SK-MEL-5 (cell line): ENCODE results near the gene SLC34A1. TPM values are rescaled to one million over a fixed set of nuclear protein-coding genes. Genes with fewer than 3 reads are reported as not detected.

ENCODE experiments used
- DNase-seq: peaks from one replicate; pipeline ENCODE4 v3.0.0-alpha.2; 2016; ENCODE audit warnings: low read depth, low spot score
- in situ Hi-C: cut with HindIII; loops from 2 replicates; pipeline ENCODE4 v1.10.0; 2016; ENCODE audit warnings: low sequenced_read_pairs, high pct_unique_total_duplicates, low pct_unique_long_range_greater_than_20kb
- total RNA-seq: library from RNA; depleted of rRNA; stranded (reverse); fragments of >200 nt; shearing (Covaris generic); gene quantifications from 2 replicates; pipeline ENCODE4 v1.2.3, GENCODE V29; 2014; rRNA removed

Gene SLC34A1
- total RNA-seq, 1 experiment from 2014 or later = 0.16 TPM

DNA sequence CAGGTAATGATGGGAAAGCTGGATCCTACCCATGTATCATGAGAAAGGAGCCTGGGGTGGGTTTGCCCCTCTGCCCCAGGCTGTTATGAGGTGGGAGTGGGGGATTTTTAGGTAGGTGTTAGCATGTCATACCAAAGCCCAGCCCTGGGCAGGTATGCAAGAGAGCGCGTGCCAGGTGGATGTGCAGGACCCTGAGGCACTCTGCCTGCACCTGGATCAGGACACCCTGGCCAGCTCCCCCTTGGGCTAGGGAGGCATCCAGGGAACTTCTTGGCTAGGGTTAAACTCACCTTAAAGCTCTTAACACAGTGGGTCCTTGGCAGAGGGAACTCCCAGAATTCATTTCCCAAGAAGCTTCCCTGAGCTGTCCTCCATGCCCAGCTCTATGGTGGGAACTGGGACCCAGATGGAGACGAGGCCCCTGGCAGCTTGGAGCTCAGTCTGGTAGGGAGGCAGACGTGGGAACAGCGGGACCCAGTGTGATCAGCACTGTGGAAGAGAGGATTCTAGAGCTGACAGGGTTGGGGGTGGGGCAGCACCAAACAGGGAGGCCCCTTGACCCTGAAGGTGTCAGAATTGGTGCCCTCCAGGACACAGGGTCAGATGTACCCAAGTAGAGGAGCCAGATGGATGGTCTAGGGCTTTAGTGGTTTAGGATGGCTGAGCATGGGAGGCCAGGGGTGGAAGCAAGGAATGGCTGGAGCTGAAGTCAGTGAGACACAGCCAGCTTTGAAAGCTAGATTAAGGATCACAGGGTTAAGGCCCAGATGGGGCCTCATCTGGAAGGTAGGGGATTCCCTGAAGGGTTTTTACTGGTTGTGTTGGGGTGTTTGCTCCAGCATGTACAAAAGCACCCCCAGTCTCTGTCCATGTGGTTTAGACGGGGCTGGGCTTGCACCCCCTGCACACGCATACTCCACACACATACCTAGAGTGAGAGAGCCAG lies 60.1 kb downstream of the SLC34A1 start:
- DNase-seq = no peak
- in situ Hi-C loops = no loop called here

DNA sequence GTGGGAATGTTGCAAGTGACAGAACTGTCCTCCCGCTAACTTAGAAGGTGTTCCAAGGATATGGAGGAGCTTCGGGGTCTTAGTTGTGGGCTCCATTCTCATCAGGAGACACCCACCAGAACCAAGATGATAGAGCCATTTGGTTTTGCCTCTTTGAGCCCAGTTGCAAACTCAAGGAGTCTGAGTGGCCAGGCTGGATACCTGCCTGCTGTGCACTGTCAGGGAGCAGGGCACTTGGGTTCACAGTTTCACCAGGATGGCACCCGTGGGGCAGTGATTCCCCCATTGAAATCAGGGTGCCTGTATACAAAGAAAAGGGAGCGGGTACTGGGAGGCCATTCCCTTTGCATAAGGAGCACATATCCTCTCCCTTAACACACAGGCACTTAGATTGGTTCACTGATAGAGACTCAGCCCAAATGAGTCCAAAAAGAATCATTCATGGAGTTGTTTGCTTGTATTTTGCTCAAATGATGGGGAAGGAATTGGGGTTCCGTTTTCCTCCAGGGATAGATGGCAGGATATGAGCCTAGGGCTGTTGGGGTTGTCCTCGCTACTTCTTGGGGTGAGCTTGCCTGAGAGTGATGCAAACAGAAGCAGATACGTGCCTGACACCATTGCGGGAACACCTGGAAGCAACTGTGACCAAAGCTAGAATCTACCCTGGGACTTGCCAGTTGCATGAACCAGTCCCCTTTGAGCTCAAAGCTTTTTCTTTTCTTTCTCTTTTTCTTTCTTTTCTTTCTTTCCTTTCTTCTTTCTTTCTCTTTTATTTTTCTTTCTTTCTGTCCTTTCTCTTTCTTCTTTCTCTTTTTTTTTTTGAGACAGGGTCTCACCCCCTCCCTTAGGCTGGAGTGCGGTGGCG lies 61.0 kb downstream of the SLC34A1 start:
- in situ Hi-C loops = no loop called here
- no peak for DNase-seq

DNA sequence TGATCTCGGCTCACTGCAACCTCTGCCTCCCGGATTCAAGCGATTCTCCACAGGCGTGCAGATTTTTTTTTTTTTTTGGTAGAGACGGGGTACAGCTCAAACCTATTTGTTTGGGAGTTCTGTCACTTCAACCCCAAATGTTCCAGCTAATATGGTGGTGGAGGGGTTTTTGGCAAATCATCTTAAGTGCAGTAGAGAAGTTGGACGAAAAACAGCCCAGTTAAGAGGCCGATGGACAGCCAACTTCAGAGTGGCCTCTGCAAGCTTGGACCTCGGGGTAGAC lies 61.6 kb downstream of the SLC34A1 start:
- DNase-seq = no peak
- in situ Hi-C loops = no loop called here

DNA sequence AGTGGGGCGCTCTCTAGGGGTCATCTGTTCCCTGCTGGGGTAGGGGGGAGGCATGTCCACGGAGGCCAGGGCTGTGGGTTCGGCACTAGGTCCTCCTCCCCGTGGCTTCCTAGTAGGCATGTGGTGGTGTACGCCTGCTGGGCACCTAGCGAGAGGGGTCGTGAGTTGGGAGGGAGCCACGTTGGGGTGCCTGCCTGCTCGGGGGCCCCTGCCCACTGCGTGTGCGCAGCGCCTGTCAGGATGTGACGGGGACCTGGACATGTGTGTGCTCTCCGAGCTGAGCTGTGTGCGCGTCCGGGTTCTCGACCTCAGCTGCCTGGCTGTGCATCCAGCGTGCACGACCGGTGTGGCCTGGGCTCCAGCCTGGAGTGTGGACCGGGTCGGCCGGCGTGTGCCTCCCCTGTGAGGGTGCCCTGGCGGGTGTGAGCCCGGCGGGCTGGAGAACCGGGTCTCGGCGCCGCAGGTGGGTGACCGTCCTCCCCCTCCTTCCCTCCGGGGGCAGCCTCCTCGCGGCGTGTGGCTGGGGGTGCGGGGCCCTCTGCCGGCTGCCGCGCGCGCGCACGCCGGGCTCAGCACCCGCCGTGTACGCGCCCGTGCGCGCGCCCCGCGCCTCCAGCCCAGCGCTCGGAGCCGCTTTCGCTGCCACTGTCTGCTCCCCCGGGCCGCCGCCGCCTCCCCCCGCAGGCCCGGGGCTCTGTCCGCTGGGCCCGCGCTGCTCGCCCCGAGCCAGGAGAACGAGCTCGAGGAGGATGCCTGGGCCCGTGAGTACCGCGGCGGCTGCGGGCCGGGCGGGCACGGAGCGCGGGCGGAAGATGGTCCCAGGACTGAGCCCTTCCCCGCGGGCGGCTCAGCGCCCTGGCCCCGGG lies 62.2 kb downstream of the SLC34A1 start, which contains the start of gene PRR7:
Gene PRR7, plus strand, starts transcription at position 615 of the 866 bp plus-strand sequence. CDS start 8,254 bp downstream, outside the sequence.
- in situ Hi-C loops = no loop called here
- peak; percentile 63 for DNase-seq

DNA sequence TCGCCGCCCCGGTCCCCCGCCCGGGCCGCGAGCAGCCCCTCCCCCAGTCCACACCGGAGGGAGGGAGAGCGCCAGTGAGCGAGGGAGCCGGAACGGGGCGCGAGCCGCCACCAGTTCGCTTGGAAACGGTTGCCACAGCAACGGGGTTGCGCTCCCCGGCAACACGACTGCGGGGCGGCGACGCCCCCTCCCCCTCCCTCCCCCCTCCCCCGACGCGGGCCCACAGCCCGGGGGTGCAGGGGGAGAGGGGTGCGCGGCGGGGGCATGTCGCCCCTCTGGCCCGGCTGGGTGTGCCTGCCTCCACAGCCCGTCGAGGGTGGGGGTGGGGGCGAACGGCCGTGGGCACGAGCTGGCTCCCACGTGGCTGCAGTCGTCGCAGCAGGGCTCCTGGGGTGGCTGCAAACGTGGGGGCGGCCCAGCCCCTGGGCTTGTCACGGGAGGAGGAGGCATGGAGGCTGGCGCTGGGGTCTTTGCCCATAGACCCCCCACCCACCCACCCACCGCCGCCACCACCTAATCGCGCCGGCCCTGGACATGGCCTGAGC lies 62.9 kb downstream of the SLC34A1 start:
- in situ Hi-C loops = no loop called here
- DNase-seq = peak; percentile 52

DNA sequence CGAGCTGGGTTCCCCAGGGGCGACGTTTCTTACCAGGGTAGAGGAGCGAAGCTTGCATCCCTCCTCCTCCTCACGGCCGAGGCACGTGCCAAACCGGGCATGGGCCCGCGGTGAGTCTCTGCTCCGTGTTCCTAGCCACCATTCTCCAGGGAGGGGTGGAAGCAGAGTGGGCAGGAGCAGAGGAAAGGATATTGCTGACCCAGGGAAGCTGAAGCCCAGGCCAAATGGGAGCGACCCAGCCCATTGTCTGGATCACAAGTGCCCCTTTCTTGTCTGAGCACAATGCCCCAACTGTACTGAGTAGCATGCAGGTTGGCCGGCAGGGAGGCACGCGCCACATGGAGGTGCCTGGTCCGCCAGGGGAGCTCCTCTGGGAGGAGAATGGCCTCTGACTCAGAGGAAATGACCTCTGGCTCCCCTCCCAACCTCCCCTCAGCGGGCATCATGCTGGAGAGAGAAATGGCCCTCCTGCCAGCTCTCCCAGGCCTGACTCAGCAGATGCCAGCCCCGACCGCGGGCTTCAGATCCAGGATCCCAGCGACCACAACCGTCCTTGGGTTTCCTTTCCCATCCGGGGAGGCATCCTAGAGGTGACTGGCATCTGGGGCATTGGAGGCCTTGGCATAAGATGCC lies 63.5 kb downstream of the SLC34A1 start:
- in situ Hi-C loops = no loop called here
- peak; percentile 97 for DNase-seq

Other genes starting within 250 kb of the SLC34A1 start
- 11.0 and 14.9 TPM in 2 replicates for gene RAB24, start 80.7 kb upstream of the SLC34A1 start, total RNA-seq
- 219 and 221 TPM in 2 replicates for gene PRELID1, start 80.6 kb upstream of the SLC34A1 start, total RNA-seq
- 1.9 and 3.6 TPM in 2 replicates for gene MXD3, start 72.5 kb upstream of the SLC34A1 start, total RNA-seq
- 273 and 299 TPM in 2 replicates for gene LMAN2, start 32.8 kb upstream of the SLC34A1 start, total RNA-seq
- gene RGS14, start 26.5 kb upstream of the SLC34A1 start, total RNA-seq = 12.3 and 15.7 TPM in 2 replicates
- not detected in 2 replicates for gene PFN3, start 16.2 kb downstream of the SLC34A1 start, total RNA-seq
- 6.0 and 8.2 TPM in 2 replicates for gene F12, start 25.1 kb downstream of the SLC34A1 start, total RNA-seq
- 18.9 and 19.4 TPM in 2 replicates for gene GRK6, start 42.2 kb downstream of the SLC34A1 start, total RNA-seq
- 34.4 and 38.8 TPM in 2 replicates for gene PRR7, start 62.4 kb downstream of the SLC34A1 start, total RNA-seq
- 41.6 and 49.0 TPM in 2 replicates for gene DBN1, start 89.2 kb downstream of the SLC34A1 start, total RNA-seq
- 15.8 and 16.8 TPM in 2 replicates for gene PDLIM7, start 113.2 kb downstream of the SLC34A1 start, total RNA-seq
- gene DOK3, start 125.4 kb downstream of the SLC34A1 start, total RNA-seq = 0.98 and 2.0 TPM in 2 replicates
- 131 and 145 TPM in 2 replicates for gene DDX41, start 132.5 kb downstream of the SLC34A1 start, total RNA-seq
- gene FAM193B, start 170.1 kb downstream of the SLC34A1 start, total RNA-seq = 10.0 and 11.4 TPM in 2 replicates
- 74.5 and 80.1 TPM in 2 replicates for gene TMED9, start 207.8 kb downstream of the SLC34A1 start, total RNA-seq
- 33.0 and 33.8 TPM in 2 replicates for gene B4GALT7, start 215.7 kb downstream of the SLC34A1 start, total RNA-seq